NCI-H1092 treated with DMSO at 0.1 percent for 48 hours (cell line): ENCODE results near the gene NDUFB3.

Experiments
- DNase-seq: peaks from one replicate; lab custom pipeline; 2025; lab: John Stamatoyannopoulos, UW

NDUFB3 gene

GRCh38 chr2:201128933-201129505, 57.2 kb downstream of the NDUFB3 start:
- DNase-seq, result no peak

GRCh38 chr2:201130524-201131186, 58.9 kb downstream of the NDUFB3 start:
- no peak for DNase-seq

DNA sequence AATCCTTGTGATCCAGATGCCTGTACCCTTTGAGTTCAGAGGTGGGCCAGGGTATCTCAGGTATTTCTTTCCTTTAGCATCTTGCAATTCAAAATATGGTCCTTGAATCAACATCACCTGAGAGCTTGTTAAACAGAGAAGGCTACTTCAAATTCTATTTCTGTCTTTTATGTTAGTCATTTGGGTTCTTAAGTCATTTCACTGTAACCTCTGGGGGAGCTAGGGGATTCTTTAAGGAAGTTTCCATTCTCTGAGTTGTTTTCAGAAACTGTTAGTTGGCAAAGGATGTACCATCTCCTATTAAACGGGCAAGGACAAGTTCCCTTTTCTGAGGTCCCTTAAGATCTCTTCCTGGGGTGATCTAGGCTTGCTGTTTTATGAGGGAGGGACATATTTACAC, 60.7 kb downstream of the NDUFB3 start:
- no peak for DNase-seq
